GM18499 (cell line): ENCODE results near the gene MXD1.
"Not testable (repeated sequence)": the region's sequence is repeated elsewhere in the genome, so short reads cannot be mapped to it uniquely, and the experiment has no call there.

Experiments
- ATAC-seq: cut with Tn5 transposase; IDR thresholded peaks from one replicate; pipeline ENCODE4 v1.9.1; 2021; ENCODE audit warnings: moderate number of reproducible peaks; ENCODE audit not compliant: insufficient read depth, unreplicated experiment

The MXD1 gene

GRCh38 chr2:69914950-69915945, at the start of gene MXD1:
MXD1 (plus strand) TSS chr2:69915109; CDS start chr2:69915331, 222 bp downstream.
- no peak for ATAC-seq

- ATAC-seq: no peak
These were observed 26.5 kb upstream of the MXD1 start for GRCh38 chr2:69888451-69888850.

GRCh38 chr2:69889302-69889701, 25.6 kb upstream of the MXD1 start:
- ATAC-seq: no peak

- ATAC-seq: no peak
These were observed 24.0 kb upstream of the MXD1 start for GRCh38 chr2:69890881-69891280.

- not testable (repeated sequence) for ATAC-seq
These were observed 22.0 kb upstream of the MXD1 start for GRCh38 chr2:69892838-69893424.

- ATAC-seq: no peak
These were observed 21.0 kb upstream of the MXD1 start, which contains the start of gene SNRNP27 for GRCh38 chr2:69893684-69894551. SNRNP27 (plus strand) TSS chr2:69893956; CDS start chr2:69893985, 29 bp downstream.

GRCh38 chr2:69894737-69895136, 20.2 kb upstream of the MXD1 start:
- ATAC-seq: not testable (repeated sequence)

- ATAC-seq: no peak
These were observed 12.5 kb upstream of the MXD1 start for GRCh38 chr2:69902213-69902922.

GRCh38 chr2:69907216-69907615, 7.7 kb upstream of the MXD1 start:
- ATAC-seq: no peak

- no peak for ATAC-seq
These were observed 2.8 kb upstream of the MXD1 start for GRCh38 chr2:69911985-69912563.

- peak; percentile 93 for ATAC-seq
These were observed 552 bp upstream of the MXD1 start for GRCh38 chr2:69914164-69914949.

GRCh38 chr2:69916106-69916505, 1.2 kb downstream of the MXD1 start:
- no peak for ATAC-seq

GRCh38 chr2:69917852-69918251, 2.9 kb downstream of the MXD1 start:
- no peak for ATAC-seq

- ATAC-seq: no peak
These were observed 3.5 kb downstream of the MXD1 start for GRCh38 chr2:69918401-69918800.

- ATAC-seq: no peak
These were observed 8.2 kb downstream of the MXD1 start for GRCh38 chr2:69923116-69923515.

- ATAC-seq: no peak
These were observed 12.1 kb downstream of the MXD1 start for GRCh38 chr2:69926849-69927515.

- no peak for ATAC-seq
These were observed 17.1 kb downstream of the MXD1 start for GRCh38 chr2:69931832-69932595.

- ATAC-seq: no peak
These were observed 17.6 kb downstream of the MXD1 start for GRCh38 chr2:69932596-69932922.
